Measurements from ENCODE around the gene VPS16. TPM values are rescaled to one million over a fixed set of nuclear protein-coding genes. Genes with fewer than 3 reads are reported as not detected.

VPS16 gene
- total RNA-seq, 1 experiment from 2014 or later: 22.2 TPM

GRCh38 chr20:2795451-2795850 lies 45.1 kb upstream of the VPS16 start:
- BruUV-seq (replicated peaks): no TSS peak
- Mint-ChIP-seq H3K36me3 (ENCODE audit: insufficient read depth, unreplicated experiment) (peaks cover 11% of the 10 kb centered on the region), H3K9me3 (ENCODE audit: low read depth, unreplicated experiment) (no peaks in the 10 kb centered on the region), H3K27ac (ENCODE audit: unreplicated experiment) (no peak overlapping the region), H3K27me3 (ENCODE audit: unreplicated experiment) (peaks cover 98% of the 10 kb centered on the region), H3K4me3 (ENCODE audit: low read depth, unreplicated experiment) (no peak overlapping the region), H3K4me1 (ENCODE audit: low read depth, unreplicated experiment) (peaks cover 10% of the 10 kb centered on the region)
- intact Hi-C loops (cut with micrococcal nuclease; ENCODE audit: unreplicated experiment): no loop called here
- no peak for TF ChIP-seq CTCF (IDR thresholded peaks at IDR 0.05; ENCODE audit: unreplicated experiment)
- no peak for DNase-seq
- CTCF ChIA-PET: no interaction called here

GRCh38 chr20:2796011-2796660 lies 44.4 kb upstream of the VPS16 start:
- peaks cover 99% of the 10 kb centered on the region for H3K27me3 Mint-ChIP-seq (ENCODE audit: unreplicated experiment)
- intact Hi-C loops (cut with micrococcal nuclease; ENCODE audit: unreplicated experiment): no loop called here
- H3K4me3 Mint-ChIP-seq (ENCODE audit: low read depth, unreplicated experiment): no peak overlapping the region
- no peak for DNase-seq
- H3K36me3 Mint-ChIP-seq (ENCODE audit: insufficient read depth, unreplicated experiment): peaks cover 11% of the 10 kb centered on the region
- peaks cover 16% of the 10 kb centered on the region for H3K4me1 Mint-ChIP-seq (ENCODE audit: low read depth, unreplicated experiment)
- no peak overlapping the region for H3K27ac Mint-ChIP-seq (ENCODE audit: unreplicated experiment)
- CTCF ChIA-PET: no interaction called here
- H3K9me3 Mint-ChIP-seq (ENCODE audit: low read depth, unreplicated experiment): no peaks in the 10 kb centered on the region
- no peak for TF ChIP-seq CTCF (IDR thresholded peaks at IDR 0.05; ENCODE audit: unreplicated experiment)
- BruUV-seq (replicated peaks): no TSS peak

GRCh38 chr20:2797136-2797983 lies 43.2 kb upstream of the VPS16 start:
- no peak overlapping the region for H3K27ac Mint-ChIP-seq (ENCODE audit: unreplicated experiment)
- peaks cover 99% of the 10 kb centered on the region for H3K27me3 Mint-ChIP-seq (ENCODE audit: unreplicated experiment)
- BruUV-seq (replicated peaks): no TSS peak
- peaks cover 20% of the 10 kb centered on the region for H3K4me1 Mint-ChIP-seq (ENCODE audit: low read depth, unreplicated experiment)
- TF ChIP-seq CTCF (IDR thresholded peaks at IDR 0.05; ENCODE audit: unreplicated experiment): no peak
- H3K36me3 Mint-ChIP-seq (ENCODE audit: insufficient read depth, unreplicated experiment): peaks cover 11% of the 10 kb centered on the region
- H3K9me3 Mint-ChIP-seq (ENCODE audit: low read depth, unreplicated experiment): no peaks in the 10 kb centered on the region
- CTCF ChIA-PET: no interaction called here
- no peak for DNase-seq
- intact Hi-C loops (cut with micrococcal nuclease; ENCODE audit: unreplicated experiment): no loop called here
- no peak overlapping the region for H3K4me3 Mint-ChIP-seq (ENCODE audit: low read depth, unreplicated experiment)

GRCh38 chr20:2798095-2798805 lies 42.3 kb upstream of the VPS16 start:
- no peak for DNase-seq
- no peak overlapping the region for H3K4me3 Mint-ChIP-seq (ENCODE audit: low read depth, unreplicated experiment)
- intact Hi-C loops (cut with micrococcal nuclease; ENCODE audit: unreplicated experiment): no loop called here
- H3K36me3 Mint-ChIP-seq (ENCODE audit: insufficient read depth, unreplicated experiment): peaks cover 11% of the 10 kb centered on the region
- H3K4me1 Mint-ChIP-seq (ENCODE audit: low read depth, unreplicated experiment): peaks cover 20% of the 10 kb centered on the region
- CTCF ChIA-PET: no interaction called here
- BruUV-seq (replicated peaks): no TSS peak
- H3K9me3 Mint-ChIP-seq (ENCODE audit: low read depth, unreplicated experiment): no peaks in the 10 kb centered on the region
- H3K27me3 Mint-ChIP-seq (ENCODE audit: unreplicated experiment): peaks cover 99% of the 10 kb centered on the region
- no peak overlapping the region for H3K27ac Mint-ChIP-seq (ENCODE audit: unreplicated experiment)
- TF ChIP-seq CTCF (IDR thresholded peaks at IDR 0.05; ENCODE audit: unreplicated experiment): no peak
